PFSK-1 (cell line): ENCODE results near the gene ABCA1.

Experiments used
- FOXP2 ChIP-seq: optimal IDR thresholded peaks from 2 replicates; pipeline ENCODE3; 2011; ENCODE audit warnings: borderline replicate concordance, control low read depth, inconsistent platforms; ENCODE audit not compliant: insufficient read depth; ENCODE audit errors: extremely low read length, extremely low read depth
- POLR2AphosphoS5 ChIP-seq: IDR thresholded peaks from 2 replicates; pipeline ENCODE4 v1.6.1; 2012; ENCODE audit warnings: low read depth, mild to moderate bottlenecking, control low read depth, low read length, moderate library complexity
- SIN3A ChIP-seq: IDR thresholded peaks from 2 replicates; pipeline ENCODE4 v1.6.1; 2012; ENCODE audit warnings: mild to moderate bottlenecking, low read length, moderate library complexity, borderline replicate concordance; ENCODE audit not compliant: insufficient read depth
- TAF1 ChIP-seq: IDR thresholded peaks from 2 replicates; pipeline ENCODE4 v1.6.1; 2012; ENCODE audit warnings: low read length, control low read depth, borderline replicate concordance; ENCODE audit not compliant: insufficient read depth

DNA sequence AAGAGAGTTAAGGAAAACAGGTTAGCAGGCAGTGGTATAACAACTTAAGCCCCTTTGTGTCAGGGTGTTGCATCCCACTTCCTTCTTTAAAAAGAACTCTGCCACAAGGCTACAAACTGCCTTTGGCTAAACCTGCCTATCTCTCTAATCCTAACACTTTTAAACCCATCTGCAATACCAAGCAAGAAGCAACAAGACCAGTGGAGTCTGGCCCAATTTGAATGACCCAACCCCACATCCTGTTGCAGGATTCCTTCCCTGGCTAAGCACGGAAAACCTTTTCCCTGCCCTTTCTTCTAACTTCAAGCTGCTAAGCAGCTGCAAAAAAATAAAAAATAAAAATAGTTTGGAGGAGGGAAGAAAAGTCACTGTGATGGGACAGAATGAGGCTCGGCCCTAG, 27.1 kb downstream of the ABCA1 start:
- TF ChIP-seq POLR2AphosphoS5: no peak
- TF ChIP-seq FOXP2: no peak
- no peak for TF ChIP-seq TAF1
- no peak for TF ChIP-seq SIN3A
